Kasumi-1 (cell line): ENCODE data around the gene DPH7.
A peak's percentile ranks its signal among the peaks of the same experiment; 100 is the strongest.
"Not testable (repeated sequence)": the region's sequence is repeated elsewhere in the genome, so short reads cannot be mapped to it uniquely, and the experiment has no call there.

ENCODE experiments used
- DNase-seq, 2 experiments: peaks; one replicate each; lab custom pipeline; 2025; lab: John Stamatoyannopoulos, UW

DPH7 gene

DNA sequence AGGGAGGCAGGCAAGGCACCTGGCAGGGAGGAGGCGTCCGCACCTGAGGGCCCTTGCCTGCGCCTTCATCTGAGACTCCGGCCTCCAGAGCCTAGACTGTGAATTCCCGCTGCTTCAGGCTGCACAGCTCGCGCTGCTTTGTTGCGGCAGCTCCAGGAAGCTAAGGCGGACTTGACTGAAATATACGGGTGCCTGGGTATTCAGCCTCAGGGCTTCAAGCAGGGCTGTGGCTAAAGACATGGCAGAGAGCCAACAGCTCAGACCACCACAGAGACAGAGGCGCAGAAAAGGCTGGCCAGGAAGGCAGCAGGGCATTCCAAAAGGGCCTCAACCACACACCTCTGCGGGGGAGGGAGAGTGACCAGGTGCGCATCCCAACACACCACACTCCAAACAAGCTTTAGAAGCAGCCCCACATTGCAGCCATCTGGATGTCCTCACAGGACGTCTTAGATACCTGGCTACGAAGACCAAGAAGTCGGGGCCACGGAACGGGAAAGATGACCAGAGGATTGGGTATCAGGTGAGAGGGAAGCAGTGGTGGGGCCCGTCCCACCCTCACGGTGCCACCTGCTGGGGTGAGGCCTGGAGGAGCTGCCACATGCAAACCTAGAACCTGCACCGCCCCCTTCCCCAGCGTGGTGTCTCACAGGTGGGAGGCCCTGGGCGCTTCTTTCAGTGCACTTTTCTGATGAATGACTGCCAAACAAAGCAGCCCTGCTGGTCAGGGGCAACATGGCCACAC is 1.7 kb upstream of the DPH7 start:
- DNase-seq, result no peak

DNA sequence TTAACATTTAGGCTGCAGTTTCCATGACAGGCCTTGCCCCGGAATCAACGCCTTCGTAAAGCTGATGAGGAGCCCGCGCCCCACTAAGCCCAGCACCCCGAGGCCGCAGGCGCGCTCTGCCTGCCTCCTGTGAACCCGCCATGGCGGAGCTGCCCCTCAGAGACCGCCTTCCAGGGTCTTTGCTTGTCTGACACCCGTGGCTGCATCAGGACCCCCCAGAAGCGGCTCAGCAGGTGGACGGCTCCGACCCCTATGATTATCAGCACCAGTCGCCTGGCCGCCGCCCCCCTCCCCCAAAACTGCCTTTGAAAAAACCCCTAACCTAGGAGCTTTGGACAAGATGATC is 507 bp upstream of the DPH7 start:
- DNase-seq, result no peak

DNA sequence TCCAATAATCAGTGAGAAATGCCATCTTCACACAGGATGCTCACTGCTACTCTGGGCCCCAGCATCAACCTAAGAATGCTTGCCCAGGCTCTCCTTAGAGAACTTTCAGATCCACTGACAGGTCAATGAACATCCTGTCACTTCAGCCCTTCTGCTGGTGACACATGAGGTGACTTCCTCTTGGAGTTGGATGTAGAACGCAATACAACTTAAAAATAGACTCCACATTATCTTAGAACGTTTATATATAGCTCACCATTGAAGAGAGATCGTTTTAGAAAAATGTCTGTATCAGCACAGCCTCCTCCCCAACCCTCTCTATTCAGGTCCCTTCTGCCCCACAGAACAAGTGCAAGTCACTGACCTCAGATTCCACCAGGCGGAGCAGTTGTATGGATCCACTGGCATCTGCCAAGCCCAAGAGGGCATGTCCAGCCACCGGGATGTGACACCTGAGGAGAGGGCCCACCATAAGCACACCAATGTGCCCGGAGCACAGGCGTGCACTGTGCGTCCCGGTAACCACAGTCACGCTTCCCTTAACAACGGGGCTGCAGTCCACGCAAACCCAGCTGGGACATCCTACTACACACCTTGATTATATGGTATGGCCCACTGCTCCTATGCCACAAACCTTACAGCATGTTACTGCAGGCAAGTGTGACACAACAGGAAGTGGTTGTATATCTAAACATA is 2.9 kb downstream of the DPH7 start:
- DNase-seq, result no peak

DNA sequence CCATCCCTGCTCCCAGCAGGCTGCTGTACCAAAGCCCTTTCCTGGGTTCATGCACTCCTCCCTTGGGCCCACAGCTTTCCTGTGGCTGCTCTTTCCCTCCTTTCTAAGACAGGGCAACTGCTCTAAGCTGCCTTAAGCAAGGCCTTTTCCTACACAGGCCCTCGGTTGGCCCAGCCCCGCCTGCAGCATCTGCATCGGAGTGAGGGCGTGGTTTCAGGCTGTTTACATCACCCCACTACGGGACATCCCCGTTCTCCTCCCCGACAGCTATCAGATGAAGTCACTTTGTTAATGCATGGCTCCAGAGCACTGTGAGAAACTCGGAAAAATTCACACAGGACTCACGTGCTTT is 3.4 kb downstream of the DPH7 start:
- no peak for DNase-seq

GRCh38 chr9:137574192-137574591 is 4.5 kb downstream of the DPH7 start:
- DNase-seq, result no peak

DNA sequence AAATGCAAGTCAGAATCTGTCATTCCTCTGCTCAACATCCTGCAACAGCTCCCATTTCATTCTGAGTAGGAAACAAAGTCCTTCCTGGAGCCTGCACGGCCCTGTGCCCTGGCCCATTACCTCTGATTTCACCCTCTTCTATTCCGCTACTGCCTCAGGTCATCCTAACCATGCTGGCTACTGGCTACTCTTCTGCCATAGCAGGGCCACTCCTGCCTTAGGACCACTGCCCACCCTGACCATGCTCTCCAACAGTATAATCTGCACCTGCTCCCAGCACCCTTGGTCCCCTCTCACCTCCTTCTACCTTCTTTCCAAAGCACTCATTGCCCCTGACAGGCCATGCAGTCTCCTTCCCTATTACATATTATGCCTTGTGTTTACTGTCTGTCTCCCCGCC is 8.2 kb downstream of the DPH7 start:
- DNase-seq, result no peak

DNA sequence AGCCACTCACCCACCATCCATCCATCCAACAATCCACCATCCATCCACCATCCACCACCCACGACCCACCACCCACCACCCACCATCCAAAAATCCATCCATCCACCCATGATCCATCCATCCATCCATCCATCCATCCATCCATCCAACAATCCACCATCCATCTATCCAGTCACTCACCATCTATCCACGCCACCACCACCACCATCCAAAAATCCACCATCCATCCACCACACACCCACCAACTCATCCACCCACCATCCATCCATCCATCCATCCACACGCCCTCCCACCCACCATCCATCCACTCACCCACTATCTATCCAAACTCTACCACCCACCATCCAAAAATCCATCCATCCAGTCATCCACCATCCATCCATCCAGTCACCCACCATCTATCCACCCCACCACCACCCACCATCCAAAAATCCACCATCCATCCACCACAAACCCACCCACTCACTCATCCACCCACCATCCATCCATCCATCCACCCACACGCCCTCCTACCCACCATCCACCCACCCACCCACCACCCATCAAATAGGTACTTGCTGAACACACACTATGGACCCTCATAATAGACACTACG is 9.0 kb downstream of the DPH7 start:
- DNase-seq, result no peak

- DNase-seq, result not testable (repeated sequence)
Observed at GRCh38 chr9:137568445-137568844, 10.3 kb downstream of the DPH7 start.

DNA sequence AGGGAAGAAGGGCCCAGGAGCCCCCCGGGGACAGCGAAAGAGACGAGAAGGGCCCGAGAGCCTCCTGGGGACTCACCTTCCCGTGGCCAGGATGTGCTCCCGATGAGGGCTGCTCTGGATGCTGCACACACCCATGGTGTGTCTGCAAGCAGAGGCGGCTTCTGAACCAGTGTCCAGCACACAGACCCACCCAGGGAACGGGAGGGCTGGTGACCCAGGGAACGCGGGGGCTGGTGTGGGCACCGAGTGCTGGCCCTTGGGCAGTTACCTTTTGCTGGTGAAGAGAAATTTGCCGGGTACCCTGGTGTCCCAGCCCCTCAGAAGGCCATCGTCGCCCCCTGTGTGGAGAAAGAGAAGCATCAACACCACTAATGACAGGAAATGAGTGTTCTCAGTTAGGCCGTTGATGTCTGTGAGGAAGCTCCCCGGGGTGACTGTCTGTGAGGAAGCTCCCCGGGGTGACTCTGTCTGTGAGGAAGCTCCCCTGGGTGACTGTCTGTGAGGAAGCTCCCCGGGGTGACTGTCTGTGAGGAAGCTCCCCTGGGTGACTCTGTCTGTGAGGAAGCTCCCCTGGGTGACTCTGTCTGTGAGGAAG is 13.8 kb downstream of the DPH7 start:
- peak in 1 of 2 experiments; percentile 3 for DNase-seq

GRCh38 chr9:137564134-137564533 is 14.6 kb downstream of the DPH7 start:
- DNase-seq, result no peak

GRCh38 chr9:137558127-137558526 is 20.6 kb downstream of the DPH7 start:
- DNase-seq, result no peak

GRCh38 chr9:137556069-137556838 is 22.5 kb downstream of the DPH7 start:
- DNase-seq, result no peak

GRCh38 chr9:137555179-137555578 is 23.5 kb downstream of the DPH7 start:
- no peak for DNase-seq

DNA sequence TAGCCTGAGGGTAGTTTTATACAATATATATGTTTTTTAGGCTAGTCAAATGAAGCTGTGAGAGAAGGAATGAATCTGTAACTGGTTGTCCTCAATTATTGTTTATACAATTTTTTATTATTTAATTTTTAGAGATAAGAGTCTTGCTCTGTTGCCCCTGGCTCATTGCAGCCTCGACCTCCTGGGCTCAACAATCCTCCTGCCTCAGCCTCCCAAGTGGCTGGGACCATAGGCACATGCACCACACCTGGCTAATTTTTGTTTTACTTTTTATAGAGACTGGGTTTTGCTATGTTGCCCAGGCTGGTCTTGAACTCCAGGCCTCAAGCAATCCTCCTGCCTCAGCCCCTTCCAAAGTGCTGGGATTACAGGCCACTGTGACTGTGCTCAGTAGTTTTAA is 24.4 kb downstream of the DPH7 start:
- DNase-seq, result no peak

DNA sequence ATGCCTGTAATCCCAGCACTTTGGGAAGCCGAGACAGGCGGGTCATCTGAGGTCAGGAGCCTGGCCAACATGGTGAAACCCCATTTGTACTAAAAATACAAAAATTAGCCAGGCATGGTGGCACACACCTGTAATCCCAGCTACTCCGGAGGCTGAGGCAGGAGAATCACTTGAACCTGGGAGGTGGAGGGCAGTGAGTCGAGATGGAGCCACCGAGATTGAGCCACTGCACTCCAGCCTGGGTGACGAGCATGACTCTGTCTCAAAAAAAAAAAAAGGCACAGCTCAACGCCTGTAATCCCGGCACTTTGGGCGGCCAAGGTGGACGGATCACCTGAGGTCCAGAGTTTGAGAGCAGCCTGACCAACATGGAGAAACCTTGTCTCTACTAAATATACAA is 25.1 kb downstream of the DPH7 start:
- DNase-seq, result not testable (repeated sequence)

DNA sequence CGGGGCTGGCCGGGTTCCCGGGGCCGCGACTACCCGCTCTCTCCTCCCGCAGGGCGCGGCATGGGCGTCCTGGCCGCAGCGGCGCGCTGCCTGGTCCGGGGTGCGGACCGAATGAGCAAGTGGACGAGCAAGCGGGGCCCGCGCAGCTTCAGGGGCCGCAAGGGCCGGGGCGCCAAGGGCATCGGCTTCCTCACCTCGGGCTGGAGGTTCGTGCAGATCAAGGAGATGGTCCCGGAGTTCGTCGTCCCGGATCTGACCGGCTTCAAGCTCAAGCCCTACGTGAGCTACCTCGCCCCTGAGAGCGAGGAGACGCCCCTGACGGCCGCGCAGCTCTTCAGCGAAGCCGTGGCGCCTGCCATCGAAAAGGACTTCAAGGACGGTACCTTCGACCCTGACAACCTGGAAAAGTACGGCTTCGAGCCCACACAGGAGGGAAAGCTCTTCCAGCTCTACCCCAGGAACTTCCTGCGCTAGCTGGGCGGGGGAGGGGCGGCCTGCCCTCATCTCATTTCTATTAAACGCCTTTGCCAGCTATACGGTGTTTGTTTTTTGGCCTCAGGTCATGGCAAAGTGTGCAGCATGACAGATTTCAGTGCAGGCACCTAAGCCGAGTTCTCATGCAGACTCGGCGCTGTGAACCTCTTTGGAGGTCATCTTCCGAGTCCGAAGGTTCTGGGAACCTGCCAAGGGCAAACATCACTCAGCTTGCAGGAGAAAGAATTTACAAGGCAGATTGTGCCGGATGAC is 26.5 kb downstream of the DPH7 start:
- DNase-seq, result no peak

GRCh38 chr9:137551264-137552021 is 27.3 kb downstream of the DPH7 start, which contains the start of gene MRPL41:
Gene MRPL41, plus strand, starts transcription at chr9:137551879. Its CDS starts 203 bp downstream, at chr9:137552082.
- peak; percentile 38 to 53 for DNase-seq

GRCh38 chr9:137550958-137551263 is 27.8 kb downstream of the DPH7 start:
- DNase-seq, result not testable (repeated sequence)

DNA sequence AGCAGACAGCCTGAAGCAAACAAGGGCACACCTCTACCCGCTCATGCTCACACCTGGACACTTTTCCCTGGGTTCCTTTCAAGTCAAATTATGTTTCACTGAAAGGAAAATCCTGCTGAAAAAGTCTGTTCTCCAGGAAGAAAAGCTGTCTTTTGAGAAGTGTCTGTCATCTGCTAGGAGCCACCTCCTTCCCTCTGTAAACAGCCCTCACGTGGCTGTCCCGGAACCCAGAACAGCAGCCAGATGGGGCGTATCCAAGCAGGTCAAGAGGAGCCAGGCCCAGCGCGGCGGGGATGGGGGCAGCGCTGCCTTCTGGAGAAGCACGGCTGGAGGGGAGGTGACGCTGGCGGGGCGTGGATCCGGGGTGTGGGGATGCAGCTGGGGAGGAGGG is 28.5 kb downstream of the DPH7 start, which contains the start of gene PNPLA7:
Gene PNPLA7 (minus strand): TSS at position 172 of the 391 bp plus-strand sequence. CDS start 205 bp downstream, outside the sequence.
- DNase-seq, result peak; percentile 31 to 42

GRCh38 chr9:137547687-137548543 is 30.8 kb downstream of the DPH7 start:
- DNase-seq, result no peak
